Stimulated activated naive B cell treated with anti-CD40 and anti-IgM and Interleukin-4, amounts not matched to agents 10 μg/mL and 1 μg/mL and 100 μg/mL, for 72 hours (primary cell): ENCODE results near the gene SLC6A6.
"Not testable (repeated sequence)": the region's sequence is repeated elsewhere in the genome, so short reads cannot be mapped to it uniquely, and the experiment has no call there.

ENCODE experiments used
- ATAC-seq, 2 donors: fragments of 150-1000 bp; cut with Tn5 transposase; replicated peaks; 2 replicates each; pipeline ENCODE4 v1.10.0; 2021; ENCODE audit warnings: moderate library complexity in 1 of 2
- DNase-seq: peaks from one replicate; pipeline ENCODE4 v3.0.0; 2021
- H3K27ac Mint-ChIP-seq: one replicate; pipeline ENCODE4 v1.8.0; 2022; ENCODE audit warnings: mild to moderate bottlenecking, mixed read lengths
- H3K27me3 Mint-ChIP-seq, 2 donors: one replicate each; pipeline ENCODE4 v1.8.0; 2022; ENCODE audit warnings: mixed read lengths in 2 of 2
- H3K36me3 Mint-ChIP-seq, 2 donors: one replicate each; pipeline ENCODE4 v1.8.0; 2022; ENCODE audit warnings: mixed read lengths in 2 of 2, mild to moderate bottlenecking in 1 of 2
- H3K4me1 Mint-ChIP-seq, 2 donors: one replicate each; pipeline ENCODE4 v1.8.0; 2022; ENCODE audit warnings: mixed read lengths in 2 of 2, mild to moderate bottlenecking in 1 of 2
- H3K4me3 Mint-ChIP-seq, 2 donors: one replicate each; pipeline ENCODE4 v1.8.0; 2022; ENCODE audit warnings: mild to moderate bottlenecking in 2 of 2, mixed read lengths in 2 of 2, moderate library complexity in 1 of 2
- H3K9me3 Mint-ChIP-seq, 2 donors: one replicate each; pipeline ENCODE4 v1.8.0; 2022; ENCODE audit warnings: mixed read lengths in 2 of 2, mild to moderate bottlenecking in 1 of 2

SLC6A6 gene

DNA sequence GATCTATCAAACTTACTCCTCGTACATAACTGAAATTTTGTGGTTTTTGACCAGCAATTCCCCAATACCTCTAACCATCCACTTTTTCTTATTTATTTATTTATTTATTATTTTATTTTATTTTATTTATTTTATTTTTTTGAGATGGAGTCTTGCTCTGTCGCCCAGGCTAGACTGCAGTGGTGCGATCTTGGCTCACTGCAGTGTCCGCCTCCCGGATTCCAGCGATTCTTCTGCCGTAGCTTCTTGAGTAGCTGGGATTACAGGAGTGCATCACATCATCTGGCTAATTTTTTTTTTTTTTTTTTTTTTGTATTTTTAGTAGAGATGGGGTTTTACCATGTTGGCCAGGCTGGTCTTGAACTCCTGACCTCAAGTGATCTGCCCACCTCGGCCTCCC lies 35.3 kb downstream of the SLC6A6 start:
- Mint-ChIP-seq H3K4me1 (peaks cover 48 to 75% of the 10 kb centered on the region in 2 donors), H3K36me3 (peaks cover 9 to 15% of the 10 kb centered on the region in 2 donors)
- ATAC-seq, H3K27me3 Mint-ChIP-seq, DNase-seq, H3K27ac Mint-ChIP-seq, H3K9me3 Mint-ChIP-seq, H3K4me3 Mint-ChIP-seq: not testable (repeated sequence)

DNA sequence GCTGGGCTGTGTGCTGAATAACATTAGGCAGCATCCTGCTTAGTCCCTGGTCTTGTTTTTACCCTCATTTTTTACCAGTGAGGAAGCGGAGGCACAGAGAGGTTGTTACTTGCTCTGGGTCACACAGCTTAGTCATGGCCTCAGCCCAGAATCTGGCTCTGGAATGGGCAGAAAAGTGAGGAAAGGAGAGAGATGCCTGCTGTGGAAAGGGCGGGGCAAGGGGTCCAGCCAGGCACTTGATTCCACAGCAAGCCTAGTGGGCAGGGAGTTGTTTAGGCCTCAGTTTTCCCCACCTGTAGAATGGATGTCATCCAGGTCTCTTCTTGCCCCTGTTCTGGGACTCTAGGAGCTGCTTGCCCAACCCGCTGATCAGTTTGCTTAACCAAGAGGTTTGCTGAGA lies 35.9 kb downstream of the SLC6A6 start:
- Mint-ChIP-seq H3K27ac (peak overlapping the region; percentile 37), H3K4me3 (no peak overlapping the region), H3K27me3 (no peaks in the 10 kb centered on the region), H3K36me3 (peaks cover 9 to 16% of the 10 kb centered on the region in 2 donors), H3K4me1 (peaks cover 44 to 69% of the 10 kb centered on the region in 2 donors), H3K9me3 (no peaks in the 10 kb centered on the region)
- no peak for DNase-seq
- ATAC-seq, result no peak

DNA sequence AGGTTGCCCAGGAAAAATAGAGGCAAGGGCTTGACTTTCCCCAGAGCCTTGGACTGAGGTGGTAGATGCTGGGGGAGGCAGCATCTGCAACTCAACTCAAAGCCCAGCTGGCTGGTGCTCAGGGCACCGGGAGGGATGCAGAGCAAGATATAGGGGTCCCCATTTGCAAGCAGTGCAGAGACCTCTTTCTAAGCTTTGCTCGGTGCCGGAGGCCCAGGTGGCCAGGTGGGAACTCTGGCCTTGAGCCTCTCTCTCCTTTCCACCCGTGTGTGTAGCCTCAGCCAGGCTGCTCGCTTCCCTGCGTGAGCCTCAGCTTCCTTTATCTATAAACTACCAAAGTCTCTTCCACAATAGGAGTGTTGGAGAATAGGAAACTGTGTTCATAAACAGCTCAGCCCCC lies 36.5 kb downstream of the SLC6A6 start:
- ATAC-seq (no peak), DNase-seq (no peak)
- H3K9me3 Mint-ChIP-seq, result no peaks in the 10 kb centered on the region
- H3K27me3 Mint-ChIP-seq, result no peaks in the 10 kb centered on the region
- H3K4me1 Mint-ChIP-seq, result peaks cover 43 to 62% of the 10 kb centered on the region in 2 donors
- H3K27ac Mint-ChIP-seq, result peak overlapping the region; percentile 79
- peaks cover 11 to 20% of the 10 kb centered on the region in 2 donors for H3K36me3 Mint-ChIP-seq
- peak overlapping the region in 1 of 2 donors; percentile 43 for H3K4me3 Mint-ChIP-seq

DNA sequence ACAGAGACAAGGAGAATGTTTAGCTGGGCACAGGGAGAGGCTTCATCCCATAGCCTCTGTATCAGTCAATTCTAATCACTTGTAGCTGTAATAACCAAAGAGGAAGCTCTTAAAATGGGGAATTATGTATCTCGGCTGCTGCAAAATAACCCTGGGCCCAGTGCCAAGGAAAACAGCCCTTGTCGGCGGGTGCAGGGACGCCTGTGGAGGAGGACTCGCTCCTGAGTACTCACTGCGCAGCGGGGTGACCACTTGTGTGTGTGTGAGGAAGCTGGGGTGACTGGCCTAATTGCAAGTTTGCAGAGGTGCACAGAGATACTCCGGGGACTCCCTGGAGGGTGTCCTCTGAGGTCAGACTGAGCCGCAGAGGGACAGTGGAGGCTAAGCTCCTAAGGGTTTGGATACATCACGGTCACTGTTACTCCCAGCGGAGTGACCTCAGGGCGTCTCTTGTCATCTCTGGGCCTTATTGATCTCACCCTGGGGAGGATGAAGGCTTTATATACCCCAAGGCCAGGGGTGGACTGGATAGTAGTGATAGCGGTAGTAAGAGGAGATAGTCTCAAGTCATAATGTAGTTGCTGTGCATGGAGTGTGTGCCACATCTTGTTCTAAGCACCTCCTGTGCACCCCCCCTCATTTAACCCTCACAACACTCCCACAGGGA lies 37.2 kb downstream of the SLC6A6 start:
- Mint-ChIP-seq H3K4me1 (peaks cover 37 to 61% of the 10 kb centered on the region in 2 donors), H3K27me3 (no peaks in the 10 kb centered on the region), H3K36me3 (peaks cover 16 to 27% of the 10 kb centered on the region in 2 donors), H3K4me3 (peak overlapping the region; percentile 17 to 43), H3K27ac (peak overlapping the region; percentile 84), H3K9me3 (no peaks in the 10 kb centered on the region)
- peak; percentile 46 for DNase-seq
- peak; percentile 71 to 84 for ATAC-seq

- ATAC-seq (peak; percentile 62 to 68), DNase-seq (no peak)
- peak overlapping the region; percentile 84 for H3K27ac Mint-ChIP-seq
- H3K9me3 Mint-ChIP-seq, result no peaks in the 10 kb centered on the region
- peak overlapping the region in 1 of 2 donors; percentile 22 for H3K4me3 Mint-ChIP-seq
- H3K36me3 Mint-ChIP-seq, result peaks cover 16 to 31% of the 10 kb centered on the region in 2 donors
- no peaks in the 10 kb centered on the region for H3K27me3 Mint-ChIP-seq
- H3K4me1 Mint-ChIP-seq, result peaks cover 32 to 56% of the 10 kb centered on the region in 2 donors
Measured at GRCh38 chr3:14440168-14440518, 37.7 kb downstream of the SLC6A6 start.

DNA sequence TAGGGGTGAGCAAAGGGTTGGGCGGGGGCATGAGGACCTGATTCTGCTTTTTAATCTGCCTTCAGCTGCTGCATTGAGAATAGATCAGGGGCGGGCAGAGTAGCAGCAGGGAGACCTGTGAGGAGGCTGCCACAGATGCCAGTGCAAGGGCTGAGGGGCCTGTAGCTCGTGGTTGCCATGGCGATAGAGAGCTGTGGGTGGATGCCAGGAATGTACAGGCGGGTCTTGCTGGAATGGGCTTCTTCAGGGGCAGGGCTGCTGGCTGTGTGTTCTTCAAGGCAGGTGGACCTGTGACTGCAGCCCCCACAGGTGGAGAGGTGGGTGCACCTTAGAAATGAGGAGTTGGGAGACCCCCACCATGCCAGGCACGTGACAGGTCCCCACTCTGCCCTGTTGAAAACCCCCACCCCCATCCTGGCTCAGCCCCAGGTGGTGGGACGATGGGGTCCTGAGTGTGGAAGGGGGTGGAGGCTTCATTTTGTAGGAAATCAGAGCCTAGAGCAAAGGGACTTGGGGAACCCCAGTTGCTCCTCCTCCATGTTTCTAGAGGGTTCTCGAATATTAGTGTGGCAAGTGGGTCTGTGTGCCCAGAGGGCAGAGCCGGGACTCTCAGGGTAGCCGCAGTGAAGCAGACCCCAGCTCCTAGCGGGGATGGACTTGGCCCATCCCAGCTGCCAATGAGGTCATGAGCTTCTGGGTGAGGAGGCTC lies 38.3 kb downstream of the SLC6A6 start:
- peak overlapping the region; percentile 84 for H3K27ac Mint-ChIP-seq
- H3K4me3 Mint-ChIP-seq, result peak overlapping the region in 1 of 2 donors; percentile 22
- DNase-seq (no peak), ATAC-seq (peak; percentile 7 to 10)
- H3K36me3 Mint-ChIP-seq, result peaks cover 19 to 37% of the 10 kb centered on the region in 2 donors
- H3K9me3 Mint-ChIP-seq, result no peaks in the 10 kb centered on the region
- H3K27me3 Mint-ChIP-seq, result no peaks in the 10 kb centered on the region
- peaks cover 31 to 51% of the 10 kb centered on the region in 2 donors for H3K4me1 Mint-ChIP-seq

DNA sequence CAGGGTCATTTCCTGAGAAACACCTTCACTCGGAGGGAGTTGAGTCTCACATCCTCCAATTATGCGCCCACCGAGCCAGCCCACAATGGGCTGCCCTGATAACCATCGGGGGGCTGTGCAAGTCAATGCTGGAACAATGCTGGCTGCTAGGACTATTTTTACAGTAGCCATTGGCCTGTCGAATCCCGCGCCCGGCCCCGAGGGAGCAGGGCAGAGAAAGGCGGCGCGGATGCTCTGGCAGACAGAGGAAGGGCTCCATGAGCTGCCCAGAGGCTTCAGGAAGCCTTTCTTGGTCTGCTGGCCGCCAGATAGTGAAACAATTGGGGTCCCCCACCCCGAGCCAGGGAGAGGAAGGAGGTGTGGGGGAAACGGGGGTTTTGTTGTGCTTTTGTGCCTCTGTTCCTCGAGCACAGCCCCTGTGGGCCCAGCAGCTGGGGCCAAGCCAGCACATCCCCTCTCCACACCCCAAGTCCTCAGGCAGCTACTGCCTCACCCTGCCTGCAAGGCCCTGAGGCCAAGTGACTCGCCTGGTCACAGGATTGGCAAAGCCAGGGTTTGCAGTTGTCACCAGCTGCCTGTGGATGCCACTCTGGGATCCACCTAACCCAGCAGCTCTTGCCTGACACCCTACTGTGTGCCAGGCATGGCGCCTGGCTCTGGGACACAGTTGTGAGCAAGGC lies 39.0 kb downstream of the SLC6A6 start:
- H3K27ac Mint-ChIP-seq, result peak overlapping the region; percentile 37
- H3K4me3 Mint-ChIP-seq, result no peak overlapping the region
- DNase-seq (no peak), ATAC-seq (no peak)
- peaks cover 25 to 43% of the 10 kb centered on the region in 2 donors for H3K36me3 Mint-ChIP-seq
- no peaks in the 10 kb centered on the region for H3K27me3 Mint-ChIP-seq
- no peaks in the 10 kb centered on the region for H3K9me3 Mint-ChIP-seq
- peaks cover 31 to 49% of the 10 kb centered on the region in 2 donors for H3K4me1 Mint-ChIP-seq

GRCh38 chr3:14441920-14442300 lies 39.5 kb downstream of the SLC6A6 start:
- H3K36me3 Mint-ChIP-seq, result peaks cover 24 to 43% of the 10 kb centered on the region in 2 donors
- no peak for DNase-seq

DNA sequence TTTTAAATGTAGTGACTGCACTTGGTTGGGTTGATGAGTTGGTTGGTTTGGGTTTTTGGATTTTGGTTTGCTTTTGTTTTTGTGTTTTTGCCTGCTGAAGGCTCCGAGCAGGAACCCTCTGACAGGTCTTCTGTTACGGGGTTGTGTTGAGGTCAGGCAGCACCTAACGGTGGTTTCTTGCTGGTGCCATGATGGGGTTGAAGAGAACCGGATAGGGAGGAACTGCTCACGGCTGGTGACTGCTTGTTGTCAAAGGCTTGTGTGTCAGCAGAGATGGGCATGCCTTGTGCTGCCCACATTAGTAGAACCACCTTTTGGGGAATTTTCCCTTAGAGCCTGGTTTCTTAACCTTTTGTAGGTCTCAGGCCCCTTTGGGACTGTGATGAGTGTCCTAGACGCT lies 42.0 kb downstream of the SLC6A6 start:
- DNase-seq, result no peak
- peaks cover 0 to 3% of the 10 kb centered on the region in 2 donors for H3K9me3 Mint-ChIP-seq
- peaks cover 45 to 65% of the 10 kb centered on the region in 2 donors for H3K36me3 Mint-ChIP-seq
- no peak overlapping the region for H3K4me3 Mint-ChIP-seq
- H3K27ac Mint-ChIP-seq, result no peak overlapping the region
- peaks cover 30 to 40% of the 10 kb centered on the region in 2 donors for H3K4me1 Mint-ChIP-seq
- H3K27me3 Mint-ChIP-seq, result no peaks in the 10 kb centered on the region
- no peak for ATAC-seq

More at GRCh38 chr3:14441920-14442300, 39.5 kb downstream of the SLC6A6 start:
- H3K27ac Mint-ChIP-seq, result no peak overlapping the region
- H3K4me3 Mint-ChIP-seq, result no peak overlapping the region
- peaks cover 0 to 1% of the 10 kb centered on the region in 2 donors for H3K9me3 Mint-ChIP-seq
- ATAC-seq, result no peak
- H3K4me1 Mint-ChIP-seq, result peaks cover 27 to 44% of the 10 kb centered on the region in 2 donors
- no peaks in the 10 kb centered on the region for H3K27me3 Mint-ChIP-seq

DNA sequence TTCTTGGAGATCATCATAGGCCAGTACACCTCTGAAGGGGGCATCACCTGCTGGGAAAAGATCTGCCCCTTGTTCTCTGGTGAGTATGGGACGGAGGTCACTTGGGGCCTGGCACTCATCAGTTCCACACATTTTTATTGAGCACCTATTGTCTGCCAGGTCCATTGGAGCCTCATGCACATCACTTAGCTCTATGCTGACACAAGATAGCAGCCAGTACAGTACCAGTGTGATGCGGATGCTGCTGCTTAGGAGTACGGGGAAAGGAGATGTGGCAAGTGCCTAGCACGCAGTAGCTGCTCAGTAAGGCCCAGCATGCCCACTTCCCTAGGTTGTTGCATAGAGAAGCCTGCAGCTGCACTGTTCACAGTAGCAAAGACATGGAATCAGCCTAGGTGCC lies 43.4 kb downstream of the SLC6A6 start:
- peaks cover 16 to 26% of the 10 kb centered on the region in 2 donors for H3K4me1 Mint-ChIP-seq
- DNase-seq, result no peak
- H3K36me3 Mint-ChIP-seq, result peaks cover 55 to 65% of the 10 kb centered on the region in 2 donors
- no peak overlapping the region for H3K4me3 Mint-ChIP-seq
- H3K27me3 Mint-ChIP-seq, result no peaks in the 10 kb centered on the region
- H3K27ac Mint-ChIP-seq, result peak overlapping the region; percentile 37
- no peak for ATAC-seq
- H3K9me3 Mint-ChIP-seq, result peaks cover 0 to 3% of the 10 kb centered on the region in 2 donors

GRCh38 chr3:14446988-14447570 lies 44.7 kb downstream of the SLC6A6 start:
- Mint-ChIP-seq H3K36me3 (peaks cover 63 to 73% of the 10 kb centered on the region in 2 donors), H3K27me3 (no peaks in the 10 kb centered on the region), H3K4me1 (peaks cover 17 to 27% of the 10 kb centered on the region in 2 donors), H3K27ac (no peak overlapping the region), H3K9me3 (peaks cover 0 to 3% of the 10 kb centered on the region in 2 donors), H3K4me3 (no peak overlapping the region)
- DNase-seq (no peak), ATAC-seq (no peak)

GRCh38 chr3:14448063-14448462 lies 45.7 kb downstream of the SLC6A6 start:
- ATAC-seq (no peak), DNase-seq (no peak)

GRCh38 chr3:14448756-14449727 lies 46.6 kb downstream of the SLC6A6 start:
- ATAC-seq (peak; percentile 29 to 77), DNase-seq (no peak)
- Mint-ChIP-seq H3K27me3 (no peaks in the 10 kb centered on the region), H3K4me3 (no peak overlapping the region), H3K27ac (peak overlapping the region; percentile 52), H3K4me1 (peaks cover 28 to 46% of the 10 kb centered on the region in 2 donors), H3K36me3 (peaks cover 70 to 79% of the 10 kb centered on the region in 2 donors), H3K9me3 (peaks cover 0 to 3% of the 10 kb centered on the region in 2 donors)

More at GRCh38 chr3:14448063-14448462, 45.7 kb downstream of the SLC6A6 start:
- Mint-ChIP-seq H3K4me3 (no peak overlapping the region), H3K27ac (no peak overlapping the region), H3K36me3 (peaks cover 70 to 79% of the 10 kb centered on the region in 2 donors), H3K27me3 (no peaks in the 10 kb centered on the region), H3K9me3 (peaks cover 0 to 3% of the 10 kb centered on the region in 2 donors), H3K4me1 (peaks cover 19 to 37% of the 10 kb centered on the region in 2 donors)
